IMR-90 (cell line): Measurements from ENCODE around the gene AUTS2. TPM values are rescaled to one million over a fixed set of nuclear protein-coding genes. Genes with fewer than 3 reads are reported as not detected.

Experiments used
- ATAC-seq: fragments of 200-7000 bp; cut with Tn5 transposase; 2 replicates; pipeline ENCODE4 v1.9.1; 2020; ENCODE audit warnings: low read depth, mild to moderate bottlenecking, moderate library complexity
- BruUV-seq: library from RNA; stranded (reverse); fragments of 400-500 nt; replicated peaks from 2 replicates; lab custom pipeline; 2021; lab: Mats Ljungman, UMichigan
- CTCF ChIA-PET: fragments of 300-600 bp; formaldehyde crosslinking; extraction: SDS; loops from one replicate; lab custom pipeline; 2021; ENCODE audit warnings: antibody characterized with exemption; lab: Yijun Ruan, JAX
- POLR2A ChIA-PET: fragments of 300-600 bp; sonication (Branson Sonifier 250); formaldehyde crosslinking; loops from one replicate; lab custom pipeline; 2022; ENCODE audit warnings: antibody characterized with exemption; ENCODE audit not compliant: unreplicated experiment; lab: Charles Lee
- DNase-seq: peaks from one replicate; pipeline ENCODE4 v3.0.0; 2013
- H2AFZ ChIP-seq: replicated peaks from 2 replicates; pipeline ENCODE3; 2013; ENCODE audit warnings: low read length, mild to moderate bottlenecking; ENCODE audit not compliant: poor library complexity
- H2AK5ac ChIP-seq: 2 replicates; pipeline ENCODE4 v1.6.1; 2013; ENCODE audit warnings: low read depth, low read length, inconsistent platforms
- H2AK9ac ChIP-seq: replicated peaks from 2 replicates; pipeline ENCODE3; 2013; ENCODE audit warnings: mild to moderate bottlenecking, low read depth, low read length, moderate library complexity; ENCODE audit not compliant: poor library complexity
- H2BK120ac ChIP-seq: 2 replicates; pipeline ENCODE4 v1.6.1; 2013; ENCODE audit warnings: low read depth, low read length, inconsistent platforms
- H2BK15ac ChIP-seq: 3 replicates; pipeline ENCODE4 v1.6.1; 2013; ENCODE audit warnings: low read depth, low read length, inconsistent platforms
- H2BK20ac ChIP-seq: 2 replicates; pipeline ENCODE4 v1.6.1; 2013; ENCODE audit warnings: low read depth, mild to moderate bottlenecking, inconsistent platforms, low read length, moderate library complexity
- H2BK5ac ChIP-seq: 2 replicates; pipeline ENCODE4 v1.6.1; 2013; ENCODE audit warnings: mild to moderate bottlenecking, low read depth, low read length, inconsistent platforms; ENCODE audit not compliant: poor library complexity, severe bottlenecking
- H3K14ac ChIP-seq: replicated peaks from 2 replicates; pipeline ENCODE4 v1.6.1; 2013; ENCODE audit warnings: low read depth, low read length, inconsistent platforms
- H3K18ac ChIP-seq: 2 replicates; pipeline ENCODE4 v1.6.1; 2013; ENCODE audit warnings: low read depth, low read length, control low read depth
- H3K23ac ChIP-seq: 2 replicates; pipeline ENCODE4 v1.6.1; 2013; ENCODE audit warnings: low read depth, low read length, inconsistent platforms
- H3K27ac ChIP-seq: 2 replicates; pipeline ENCODE4 v1.5.1; 2013; ENCODE audit warnings: mild to moderate bottlenecking, control low read depth, low read length; ENCODE audit not compliant: insufficient read depth
- H3K27me3 ChIP-seq: 2 replicates; pipeline ENCODE4 v1.6.1; 2013; ENCODE audit warnings: low read length; ENCODE audit not compliant: control insufficient read depth, insufficient read depth
- H3K36me3 ChIP-seq: 2 replicates; pipeline ENCODE4 v1.6.1; 2013; ENCODE audit warnings: low read length, mixed read lengths; ENCODE audit not compliant: control insufficient read depth, insufficient read depth
- H3K4ac ChIP-seq: 2 replicates; pipeline ENCODE4 v1.6.1; 2013; ENCODE audit warnings: low read depth, low read length, inconsistent platforms
- H3K4me1 ChIP-seq: 2 replicates; pipeline ENCODE4 v1.6.1; 2013; ENCODE audit warnings: low read length, mixed read lengths; ENCODE audit not compliant: control insufficient read depth, insufficient read depth
- H3K4me2 ChIP-seq: 2 replicates; pipeline ENCODE4 v1.6.1; 2013; ENCODE audit warnings: low read depth, mild to moderate bottlenecking, control low read depth, low read length, moderate library complexity
- H3K4me3 ChIP-seq: 2 replicates; pipeline ENCODE4 v1.5.1; 2013; ENCODE audit warnings: low read depth, mild to moderate bottlenecking, control low read depth, low read length, moderate library complexity; ENCODE audit not compliant: insufficient read depth
- H3K56ac ChIP-seq: 2 replicates; pipeline ENCODE4 v1.6.1; 2013; ENCODE audit warnings: low read length, inconsistent platforms; ENCODE audit not compliant: insufficient read depth; ENCODE audit errors: extremely low read depth
- H3K79me1 ChIP-seq, 2 experiments: 2 replicates each; pipeline ENCODE4 v1.6.1; 2013; ENCODE audit warnings: low read length in 2 of 2, inconsistent platforms in 1 of 2, low read depth in 1 of 2
- H3K9ac ChIP-seq: 2 replicates; pipeline ENCODE4 v1.6.1; 2013; ENCODE audit warnings: low read depth, low read length, control low read depth
- H3K9me1 ChIP-seq: 2 replicates; pipeline ENCODE4 v1.6.1; 2013; ENCODE audit warnings: low read length, inconsistent platforms; ENCODE audit not compliant: insufficient read depth
- H3K9me3 ChIP-seq: 2 replicates; pipeline ENCODE4 v1.6.1; 2013; ENCODE audit warnings: low read length; ENCODE audit not compliant: control insufficient read depth, insufficient read depth
- H4K20me1 ChIP-seq: 2 replicates; pipeline ENCODE4 v1.6.1; 2013; ENCODE audit warnings: low read length, inconsistent platforms; ENCODE audit not compliant: insufficient read depth
- H4K5ac ChIP-seq: 2 replicates; pipeline ENCODE4 v1.6.1; 2013; ENCODE audit warnings: mild to moderate bottlenecking, low read depth, low read length, control low read depth
- H4K8ac ChIP-seq, 2 experiments: 2 replicates each; pipeline ENCODE4 v1.6.1; 2013; ENCODE audit warnings: low read depth in 2 of 2, low read length in 2 of 2, control low read depth in 1 of 2, inconsistent platforms in 1 of 2
- H4K91ac ChIP-seq: 2 replicates; pipeline ENCODE4 v1.6.1; 2013; ENCODE audit warnings: low read depth, low read length, inconsistent platforms; ENCODE audit not compliant: insufficient read depth
- MAFK ChIP-seq: IDR thresholded peaks from 2 replicates; pipeline ENCODE4 v1.6.1; 2012; ENCODE audit warnings: low read depth, low read length, improper control_type of control experiment
- POLR2A ChIP-seq: IDR thresholded peaks from 2 replicates; pipeline ENCODE4 v1.6.1; 2012; ENCODE audit warnings: mild to moderate bottlenecking, low read depth, low read length
- RFX5 ChIP-seq: IDR thresholded peaks from 2 replicates; pipeline ENCODE4 v1.8.0; 2012; ENCODE audit warnings: low read depth, mild to moderate bottlenecking, low read length, moderate library complexity
- WGBS, 2 experiments: methylation state at CpG; one replicate each; pipeline versions ENCODE4 v1.1.5 to v1.1.7; 2013; ENCODE audit warnings: missing lambda C conversion rate in 2 of 2; ENCODE audit not compliant: insufficient read length in 1 of 2; ENCODE audit errors: extremely low coverage in 2 of 2; 5-methylcytosine and 5-hydroxymethylcytosine counted together
- dilution Hi-C: fragments of 300-500 bp; cut with HindIII; formaldehyde crosslinking; loops from one replicate; pipeline ENCODE4 v1.14.3; 2018; ENCODE audit warnings: low sequenced_read_pairs; ENCODE audit not compliant: unreplicated experiment
- in situ Hi-C: fragments of 300-500 bp; cut with MboI; formaldehyde crosslinking; loops from 3 replicates; pipeline ENCODE4 v1.14.3; 2019; ENCODE audit warnings: low sequenced_read_pairs, inconsistent platforms, mixed read lengths
- intact Hi-C: fragments of 100-400 bp; cut with micrococcal nuclease; formaldehyde crosslinking; loops from 2 replicates; pipeline ENCODE4 v1.10.0; 2022
- polyA plus RNA-seq, 3 experiments: library from polyadenylated mRNA; depleted of rRNA; stranded (reverse); fragments of >200 nt; gene quantifications; 2 replicates each; pipeline ENCODE4 v1.2.3, GENCODE V29; 2012; ENCODE audit warnings: low replicate concordance in 1 of 3
- total RNA-seq: library from RNA; depleted of rRNA; stranded (reverse); fragments of >200 nt; gene quantifications from 2 replicates; pipeline ENCODE4 v1.2.3, GENCODE V29; 2012
- TF ChIP-seq, protein P1 (sequence below): conservative IDR thresholded peaks from 2 replicates; pipeline ENCODE4 v1.5.1; 2012; ENCODE audit warnings: mild to moderate bottlenecking, low read depth, low read length, improper control_type of control experiment
- TF ChIP-seq, protein P2 (sequence below): fragments of 150-350 bp; IDR thresholded peaks from 2 replicates; pipeline ENCODE4 v1.6.1; 2017; ENCODE audit warnings: mild to moderate bottlenecking, antibody characterized with exemption, low read length, low read depth
- TF ChIP-seq, protein P3 (sequence below): fragments of 150-350 bp; IDR thresholded peaks from 2 replicates; pipeline ENCODE4 v1.6.1; 2016; ENCODE audit warnings: low read depth, mild to moderate bottlenecking, low read length, moderate library complexity, borderline replicate concordance

Gene AUTS2
- total and polyA plus RNA-seq, 2 of the 4 experiments (the other 2 are of a cell fraction) = 0.90 to 3.0 TPM

DNA sequence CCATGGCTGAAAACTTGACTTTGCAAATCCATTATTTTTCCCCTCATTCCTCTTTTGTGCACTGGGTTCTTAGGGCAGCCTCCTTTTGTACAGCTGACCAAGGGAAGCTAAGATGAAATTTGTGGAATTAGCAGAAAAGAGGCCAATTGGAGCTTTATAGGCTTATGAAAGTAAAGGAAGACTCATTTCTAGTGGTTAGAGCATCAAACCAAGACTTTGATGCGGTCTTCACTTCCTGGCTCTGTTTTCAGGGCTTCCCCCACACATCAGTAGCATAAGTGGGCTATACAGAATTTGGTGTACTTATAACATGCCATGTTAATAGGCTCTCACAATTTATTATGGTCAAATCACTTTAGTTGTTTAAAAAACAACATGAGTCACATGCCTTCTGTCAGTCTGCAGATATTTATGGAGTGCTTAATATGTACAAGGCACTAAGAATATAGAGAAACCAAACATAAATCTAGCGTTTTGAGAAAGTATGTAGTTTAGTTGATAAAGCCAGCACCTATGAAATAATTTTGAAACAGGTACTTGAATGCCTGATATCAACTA lies 5.7 kb downstream of the AUTS2 start:
- no peak for ATAC-seq
- TF ChIP-seq, protein P1, sequence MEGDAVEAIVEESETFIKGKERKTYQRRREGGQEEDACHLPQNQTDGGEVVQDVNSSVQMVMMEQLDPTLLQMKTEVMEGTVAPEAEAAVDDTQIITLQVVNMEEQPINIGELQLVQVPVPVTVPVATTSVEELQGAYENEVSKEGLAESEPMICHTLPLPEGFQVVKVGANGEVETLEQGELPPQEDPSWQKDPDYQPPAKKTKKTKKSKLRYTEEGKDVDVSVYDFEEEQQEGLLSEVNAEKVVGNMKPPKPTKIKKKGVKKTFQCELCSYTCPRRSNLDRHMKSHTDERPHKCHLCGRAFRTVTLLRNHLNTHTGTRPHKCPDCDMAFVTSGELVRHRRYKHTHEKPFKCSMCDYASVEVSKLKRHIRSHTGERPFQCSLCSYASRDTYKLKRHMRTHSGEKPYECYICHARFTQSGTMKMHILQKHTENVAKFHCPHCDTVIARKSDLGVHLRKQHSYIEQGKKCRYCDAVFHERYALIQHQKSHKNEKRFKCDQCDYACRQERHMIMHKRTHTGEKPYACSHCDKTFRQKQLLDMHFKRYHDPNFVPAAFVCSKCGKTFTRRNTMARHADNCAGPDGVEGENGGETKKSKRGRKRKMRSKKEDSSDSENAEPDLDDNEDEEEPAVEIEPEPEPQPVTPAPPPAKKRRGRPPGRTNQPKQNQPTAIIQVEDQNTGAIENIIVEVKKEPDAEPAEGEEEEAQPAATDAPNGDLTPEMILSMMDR = no peak
- TF ChIP-seq, protein P2, sequence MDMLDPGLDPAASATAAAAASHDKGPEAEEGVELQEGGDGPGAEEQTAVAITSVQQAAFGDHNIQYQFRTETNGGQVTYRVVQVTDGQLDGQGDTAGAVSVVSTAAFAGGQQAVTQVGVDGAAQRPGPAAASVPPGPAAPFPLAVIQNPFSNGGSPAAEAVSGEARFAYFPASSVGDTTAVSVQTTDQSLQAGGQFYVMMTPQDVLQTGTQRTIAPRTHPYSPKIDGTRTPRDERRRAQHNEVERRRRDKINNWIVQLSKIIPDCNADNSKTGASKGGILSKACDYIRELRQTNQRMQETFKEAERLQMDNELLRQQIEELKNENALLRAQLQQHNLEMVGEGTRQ = no peak
- TF ChIP-seq MAFK (no peak), RFX5 (no peak), POLR2A (no peak)
- TF ChIP-seq, protein P3, sequence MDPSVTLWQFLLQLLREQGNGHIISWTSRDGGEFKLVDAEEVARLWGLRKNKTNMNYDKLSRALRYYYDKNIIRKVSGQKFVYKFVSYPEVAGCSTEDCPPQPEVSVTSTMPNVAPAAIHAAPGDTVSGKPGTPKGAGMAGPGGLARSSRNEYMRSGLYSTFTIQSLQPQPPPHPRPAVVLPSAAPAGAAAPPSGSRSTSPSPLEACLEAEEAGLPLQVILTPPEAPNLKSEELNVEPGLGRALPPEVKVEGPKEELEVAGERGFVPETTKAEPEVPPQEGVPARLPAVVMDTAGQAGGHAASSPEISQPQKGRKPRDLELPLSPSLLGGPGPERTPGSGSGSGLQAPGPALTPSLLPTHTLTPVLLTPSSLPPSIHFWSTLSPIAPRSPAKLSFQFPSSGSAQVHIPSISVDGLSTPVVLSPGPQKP = no peak
- dilution Hi-C loops (no loop called here), intact Hi-C loops (no loop called here), in situ Hi-C loops (no loop called here)
- H3K18ac ChIP-seq = no peak overlapping the region
- no TSS peak for BruUV-seq
- H3K79me1 ChIP-seq = no peaks in the 10 kb centered on the region
- H2BK120ac ChIP-seq = no peak overlapping the region
- no peak overlapping the region for H2AK5ac ChIP-seq
- no peaks in the 10 kb centered on the region for H3K9me3 ChIP-seq
- H2BK5ac ChIP-seq = no peak overlapping the region
- no peaks in the 10 kb centered on the region for H3K36me3 ChIP-seq
- 0 out of 2 replicates have a peak, but pooled peaks cover 2% of the 10 kb centered on the region for H3K4me1 ChIP-seq
- H3K9ac ChIP-seq = no peak overlapping the region
- no peak overlapping the region for H3K4me3 ChIP-seq
- no peak overlapping the region for H3K56ac ChIP-seq
- no peak overlapping the region for H2AK9ac ChIP-seq
- H4K5ac ChIP-seq = no peak overlapping the region
- H3K4me2 ChIP-seq = no peak overlapping the region
- WGBS, 2 experiments = no CpG with 5 or more reads among the region's 2 CpGs
- no peak overlapping the region for H3K27ac ChIP-seq
- H2BK20ac ChIP-seq = no peak overlapping the region
- H3K23ac ChIP-seq = no peak overlapping the region
- CTCF ChIA-PET = no interaction called here
- H4K20me1 ChIP-seq = no peaks in the 10 kb centered on the region
- no peak overlapping the region for H3K14ac ChIP-seq
- no peak overlapping the region for H2AFZ ChIP-seq
- DNase-seq = no peak
- POLR2A ChIA-PET = no interaction called here
- no peak overlapping the region for H4K8ac ChIP-seq
- no peak overlapping the region for H4K91ac ChIP-seq
- no peak overlapping the region for H3K4ac ChIP-seq
- H3K27me3 ChIP-seq = peaks cover 12% of the 10 kb centered on the region
- H2BK15ac ChIP-seq = no peak overlapping the region
- no peaks in the 10 kb centered on the region for H3K9me1 ChIP-seq
